SK-N-DZ (cell line): ENCODE data around the gene CHD9.
"Not testable (repeated sequence)": the region's sequence is repeated elsewhere in the genome, so short reads cannot be mapped to it uniquely, and the experiment has no call there.

Experiments used
- DNase-seq: peaks from one replicate; pipeline ENCODE4 v3.0.0-alpha.2; 2015; ENCODE audit warnings: low spot score

CHD9 gene

GRCh38 chr16:53045341-53046220 is 9.2 kb upstream of the CHD9 start:
- no peak for DNase-seq

- DNase-seq, result not testable (repeated sequence)
Observed at GRCh38 chr16:53047515-53047914, 7.3 kb upstream of the CHD9 start.

GRCh38 chr16:53048139-53048915 is 6.5 kb upstream of the CHD9 start:
- DNase-seq, result no peak

GRCh38 chr16:53051255-53051654 is 3.5 kb upstream of the CHD9 start:
- not testable (repeated sequence) for DNase-seq

- no peak for DNase-seq
Observed at GRCh38 chr16:53052519-53053501, 2.0 kb upstream of the CHD9 start, which contains the start of gene CHD9NB. TSS of gene CHD9NB (minus strand) at chr16:53052897. CDS start at chr16:53044158, 8,739 bp downstream.

- DNase-seq, result no peak
Observed at GRCh38 chr16:53053967-53054669, 673 bp upstream of the CHD9 start.

- peak; percentile 35 for DNase-seq
Observed at GRCh38 chr16:53055541-53056391, 975 bp downstream of the CHD9 start.

GRCh38 chr16:53056392-53056881 is 1.6 kb downstream of the CHD9 start:
- DNase-seq, result no peak

- DNase-seq, result no peak
Observed at GRCh38 chr16:53057658-53058057, 2.9 kb downstream of the CHD9 start.

GRCh38 chr16:53058441-53058840 is 3.6 kb downstream of the CHD9 start:
- no peak for DNase-seq

GRCh38 chr16:53058882-53059281 is 4.1 kb downstream of the CHD9 start:
- DNase-seq, result no peak

- DNase-seq, result no peak
Observed at GRCh38 chr16:53059672-53060071, 4.9 kb downstream of the CHD9 start.

- no peak for DNase-seq
Observed at GRCh38 chr16:53061256-53061655, 6.5 kb downstream of the CHD9 start.

- no peak for DNase-seq
Observed at GRCh38 chr16:53061701-53062159, 6.9 kb downstream of the CHD9 start.

- no peak for DNase-seq
Observed at GRCh38 chr16:53064081-53064578, 9.3 kb downstream of the CHD9 start.

GRCh38 chr16:53065461-53066061 is 10.8 kb downstream of the CHD9 start:
- DNase-seq, result no peak

- DNase-seq, result no peak
Observed at GRCh38 chr16:53067675-53068074, 12.9 kb downstream of the CHD9 start.

GRCh38 chr16:53068423-53068833 is 13.6 kb downstream of the CHD9 start:
- no peak for DNase-seq

- no peak for DNase-seq
Observed at GRCh38 chr16:53069772-53070171, 15.0 kb downstream of the CHD9 start.
